ENCODE results near the gene OMP.

The OMP gene

GRCh38 chr11:77126156-77126775 is 23.6 kb downstream of the OMP start:
- DNase-seq: no peak

- DNase-seq: peak; percentile 23 to 59
Measured at GRCh38 chr11:77126861-77127234, 24.2 kb downstream of the OMP start.

GRCh38 chr11:77127235-77127911 is 24.7 kb downstream of the OMP start:
- peak; percentile 33 to 64 for DNase-seq

GRCh38 chr11:77127920-77128691 is 25.5 kb downstream of the OMP start, which contains the start of gene MYO7A:
MYO7A (plus strand) TSS chr11:77128246; CDS start chr11:77130635, 2,389 bp downstream.
- DNase-seq: peak; percentile 41 to 65

DNA sequence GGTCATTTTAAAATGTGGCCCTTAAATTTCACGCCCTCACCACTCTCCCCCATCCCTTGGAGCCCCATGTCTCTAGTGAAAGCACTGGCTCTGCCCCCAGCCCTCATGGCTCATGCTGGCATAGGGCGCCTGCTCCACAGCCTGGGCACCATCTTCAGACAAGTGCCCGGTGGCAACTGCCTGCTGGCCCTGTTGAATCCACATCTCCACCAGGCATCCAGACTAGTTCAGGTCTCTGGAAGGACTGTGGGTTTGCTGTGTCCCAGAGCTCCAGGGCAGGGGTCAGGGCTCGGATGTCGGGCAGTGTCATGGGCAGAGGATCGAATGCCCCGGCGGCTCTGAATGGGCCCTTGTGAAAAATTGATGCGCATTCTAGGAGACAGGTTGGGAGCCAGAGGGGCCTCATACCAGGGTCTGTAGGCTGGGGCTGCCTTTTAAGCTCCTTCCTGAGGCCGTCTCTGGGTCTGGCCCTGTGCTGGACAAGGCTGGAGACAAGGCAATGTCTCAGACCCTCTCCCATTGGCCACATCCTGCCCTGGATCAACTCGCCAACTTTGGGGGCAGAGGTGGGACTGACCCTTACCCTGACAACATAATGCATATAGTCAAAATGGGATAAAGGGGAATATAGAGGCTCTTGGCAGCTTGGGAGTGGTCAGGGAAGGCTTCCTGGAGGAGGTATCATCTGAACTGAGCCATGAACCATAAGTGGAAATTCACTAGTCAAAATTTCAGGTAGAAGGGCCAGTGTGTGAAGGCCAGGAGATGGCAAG is 26.6 kb downstream of the OMP start:
- no peak for DNase-seq

DNA sequence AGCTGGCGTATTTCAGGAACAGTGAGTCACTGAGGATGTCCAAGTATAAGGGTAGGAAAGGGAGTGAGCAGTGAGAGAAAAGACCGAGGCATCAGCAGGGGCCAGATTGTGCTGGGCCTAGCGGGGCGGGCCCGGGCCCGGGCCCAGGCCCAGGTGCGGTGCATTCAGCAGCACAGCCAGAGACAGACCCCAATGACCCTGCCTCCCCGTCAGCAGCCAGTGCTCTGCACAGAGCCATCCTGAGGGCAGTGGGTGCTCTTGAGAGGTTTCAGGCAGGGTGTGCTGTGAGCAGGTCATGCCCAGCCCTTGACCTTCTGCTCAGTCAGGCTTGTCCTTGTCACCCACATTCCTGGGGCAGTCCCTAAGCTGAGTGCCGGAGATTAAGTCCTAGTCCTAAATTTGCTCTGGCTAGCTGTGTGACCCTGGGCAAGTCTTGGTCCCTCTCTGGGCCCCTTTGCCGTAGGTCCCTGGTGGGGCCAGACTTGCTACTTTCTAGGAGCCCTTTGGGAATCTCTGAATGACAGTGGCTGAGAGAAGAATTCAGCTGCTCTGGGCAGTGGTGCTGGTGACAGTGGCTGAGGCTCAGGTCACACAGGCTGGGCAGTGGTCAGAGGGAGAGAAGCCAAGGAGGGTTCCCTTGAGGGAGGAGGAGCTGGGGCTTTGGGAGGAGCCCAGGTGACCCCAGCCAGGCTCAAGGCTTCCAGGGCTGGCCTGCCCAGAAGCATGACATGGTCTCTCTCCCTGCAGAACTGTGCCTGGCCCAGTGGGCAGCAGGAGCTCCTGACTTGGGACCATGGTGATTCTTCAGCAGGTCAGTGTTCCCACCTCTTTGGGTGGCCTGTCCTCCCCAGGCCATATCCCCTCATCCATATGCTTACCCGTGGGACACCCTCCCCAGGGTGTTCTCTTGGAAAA is 27.5 kb downstream of the OMP start:
- DNase-seq: no peak

DNA sequence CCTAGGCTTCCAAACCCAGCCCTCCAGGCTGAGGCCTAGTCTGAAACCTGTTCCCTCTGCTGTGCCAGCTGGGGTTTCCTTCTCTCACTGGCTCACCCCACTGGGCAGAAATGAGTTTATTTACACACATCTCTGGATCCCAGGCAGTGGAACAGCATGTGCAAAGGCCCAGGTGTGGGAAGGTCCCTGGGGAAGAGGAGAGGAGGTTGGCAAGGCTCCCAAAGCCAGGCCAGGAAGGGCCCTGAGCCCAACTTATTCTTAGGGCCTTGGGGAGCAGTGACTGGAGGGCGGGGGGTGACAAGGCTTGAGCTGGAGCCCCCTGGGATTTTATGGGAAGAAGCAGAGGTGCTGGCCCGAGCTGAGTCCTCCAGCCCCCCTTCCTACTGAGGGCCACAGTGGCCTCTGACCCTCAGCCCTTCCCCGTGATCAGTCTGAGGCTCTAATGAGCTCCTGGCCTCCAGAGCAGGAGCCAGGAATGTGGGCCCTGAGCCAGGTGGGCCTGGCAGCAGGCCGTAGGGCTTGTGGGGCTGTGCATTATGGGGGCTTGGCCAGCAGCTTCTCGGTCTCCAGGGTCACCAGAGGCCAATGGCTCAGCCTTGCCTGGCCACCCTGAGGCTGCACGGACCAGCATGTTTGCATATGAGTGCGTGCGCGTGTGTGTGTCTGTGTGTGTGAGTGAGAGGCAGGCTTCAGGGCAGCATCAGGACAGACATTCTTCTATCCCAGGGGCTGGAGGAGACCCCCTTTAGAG is 28.3 kb downstream of the OMP start:
- peak in 1 of 2 experiments; percentile 2 for DNase-seq

GRCh38 chr11:77131560-77131959 is 28.9 kb downstream of the OMP start:
- DNase-seq: no peak

DNA sequence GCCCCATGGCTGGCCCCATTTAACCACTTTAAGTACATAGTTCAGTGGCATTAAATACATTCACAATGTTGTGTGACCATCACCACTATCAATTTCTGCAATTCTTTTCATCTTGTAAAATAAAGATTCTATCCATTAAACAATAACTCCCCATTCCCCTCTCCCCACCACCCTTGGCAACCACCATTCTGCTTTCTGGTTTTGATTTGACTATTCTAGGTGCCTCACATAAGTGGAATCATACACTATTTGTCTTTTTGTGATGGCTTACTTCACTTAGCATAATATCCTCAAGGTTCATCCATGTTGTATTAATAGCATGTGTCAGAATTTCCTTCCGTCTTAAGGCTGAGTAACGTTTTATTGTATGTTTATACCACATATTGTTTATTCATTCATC is 32.4 kb downstream of the OMP start:
- DNase-seq: no peak

GRCh38 chr11:77136074-77136473 is 33.4 kb downstream of the OMP start:
- no peak for DNase-seq

- no peak for DNase-seq
Measured at GRCh38 chr11:77136784-77137420, 34.3 kb downstream of the OMP start.

GRCh38 chr11:77137421-77137820 is 34.8 kb downstream of the OMP start:
- no peak for DNase-seq

GRCh38 chr11:77138106-77138649 is 35.5 kb downstream of the OMP start:
- no peak for DNase-seq

DNA sequence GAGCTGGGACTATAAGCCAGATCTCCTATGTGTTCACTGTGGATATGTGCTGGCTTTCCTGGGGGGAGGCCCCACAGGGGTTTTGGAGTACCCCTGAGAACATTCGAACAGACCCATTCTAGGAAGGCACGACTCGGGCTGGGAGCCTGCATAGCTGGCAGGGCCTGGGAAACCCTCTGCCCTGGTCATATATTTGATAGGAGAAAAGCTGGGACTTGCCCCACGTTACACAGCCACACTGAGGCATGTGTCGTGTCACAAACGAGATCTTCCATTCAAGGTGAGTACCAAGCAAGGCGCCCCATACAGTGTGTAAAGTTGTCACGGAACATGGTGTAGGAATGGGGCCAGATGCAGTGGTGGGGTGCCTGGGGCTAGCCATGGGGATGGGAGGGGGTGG is 36.6 kb downstream of the OMP start:
- no peak for DNase-seq

GRCh38 chr11:77140231-77140851 is 37.7 kb downstream of the OMP start:
- DNase-seq: no peak

DNA sequence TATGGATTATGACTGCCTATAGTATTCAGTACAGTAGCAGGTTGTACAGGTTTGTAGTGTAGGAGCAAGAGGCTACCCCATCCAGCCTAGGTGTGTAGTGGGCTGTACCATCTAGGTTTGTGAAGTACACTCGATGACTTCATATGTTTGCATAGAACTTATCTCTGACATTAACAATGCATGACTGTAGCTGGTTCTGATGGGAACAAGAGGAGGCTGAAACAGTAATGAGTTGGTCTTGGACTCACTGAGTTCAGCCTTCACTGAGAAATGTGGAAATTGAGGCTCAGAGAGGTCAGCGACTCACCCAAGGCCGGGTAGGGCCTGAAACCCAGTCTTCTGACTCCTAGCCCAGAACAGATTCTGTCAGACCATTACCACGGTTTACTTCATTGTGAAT is 38.4 kb downstream of the OMP start:
- no peak for DNase-seq

DNA sequence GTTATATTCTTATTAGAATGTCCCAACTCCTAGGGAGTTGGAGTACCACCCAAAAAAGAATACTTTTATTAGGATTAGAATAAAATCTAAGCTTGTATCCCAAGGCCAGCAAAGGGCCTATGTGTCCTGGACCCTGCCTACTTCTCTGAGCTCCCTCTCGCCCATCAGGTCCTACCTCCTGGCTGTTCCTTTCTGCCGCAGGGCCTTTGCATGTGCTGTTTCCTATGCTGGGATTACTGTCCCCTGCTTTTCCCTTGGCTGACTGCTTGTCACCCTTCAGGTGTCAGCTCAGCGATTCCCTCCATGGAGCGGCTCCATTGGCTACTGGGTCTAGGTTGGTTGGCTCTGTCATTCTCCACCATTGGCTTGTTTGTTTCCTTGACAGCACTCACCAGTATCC is 38.8 kb downstream of the OMP start:
- DNase-seq: no peak

GRCh38 chr11:77142091-77142975 is 39.7 kb downstream of the OMP start:
- no peak for DNase-seq

All from NCI-H2081 (cell line).